CD14-positive monocyte (primary cell): ENCODE results near the gene SRSF3. TPM values are rescaled to one million over a fixed set of nuclear protein-coding genes. Genes with fewer than 3 reads are reported as not detected.

Experiments
- DNase-seq, 3 donors: peaks; one replicate each; pipeline ENCODE4 v3.0.0-alpha.2; 2011 to 2022
- H2AFZ ChIP-seq: 2 replicates; pipeline ENCODE4 v1.6.0; 2012; ENCODE audit warnings: mild to moderate bottlenecking, low read depth, low read length, inconsistent platforms; ENCODE audit not compliant: insufficient read depth, poor library complexity, severe bottlenecking
- H3K27ac ChIP-seq, 2 donors: 1 replicate in 1 of 2; 2 replicates in 1 of 2; pipeline ENCODE4 v1.5.1; 2012 to 2013; ENCODE audit warnings: low read length in 2 of 2, control low read depth in 1 of 2, inconsistent platforms in 1 of 2, low read depth in 1 of 2, mild to moderate bottlenecking in 1 of 2
- H3K27me3 ChIP-seq, 2 donors: one replicate each; pipeline versions ENCODE4 v1.6.0 to v1.6.1; 2011 to 2013; ENCODE audit warnings: low read length in 2 of 2; ENCODE audit not compliant: control insufficient read depth in 2 of 2, insufficient read depth in 2 of 2
- H3K36me3 ChIP-seq, 2 donors: replicated peaks in 1 of 2; 1 replicate in 1 of 2; 2 replicates in 1 of 2; pipeline versions ENCODE4 v1.5.1 to v1.6.1; 2012 to 2013; ENCODE audit warnings: low read length in 2 of 2, control low read depth in 1 of 2, inconsistent platforms in 1 of 2, mild to moderate bottlenecking in 1 of 2; ENCODE audit not compliant: insufficient read depth in 2 of 2, control insufficient read depth in 1 of 2
- H3K4me1 ChIP-seq, 2 donors: 1 replicate in 1 of 2; 2 replicates in 1 of 2; pipeline versions ENCODE4 v1.5.1 to v1.6.1; 2012 to 2013; ENCODE audit warnings: low read length in 2 of 2, control low read depth in 1 of 2, inconsistent platforms in 1 of 2, mild to moderate bottlenecking in 1 of 2, moderate library complexity in 1 of 2; ENCODE audit not compliant: insufficient read depth in 2 of 2, control insufficient read depth in 1 of 2
- H3K4me2 ChIP-seq: replicated peaks from 2 replicates; pipeline ENCODE3; 2012; ENCODE audit warnings: low read length, moderate library complexity, mild to moderate bottlenecking; ENCODE audit not compliant: poor library complexity, severe bottlenecking; ENCODE audit errors: extremely low read depth
- H3K4me3 ChIP-seq, 3 experiments: fragments of 200-600 bp in 1 of 3; sonication (generic) in 1 of 3; replicated peaks in 1 of 3; 1 replicate in 2 of 3; 2 replicates in 1 of 3; pipeline ENCODE4 v1.5.1; 2011 to 2013; ENCODE audit warnings: low read length in 3 of 3, mild to moderate bottlenecking in 3 of 3, control low read depth in 2 of 3, low read depth in 2 of 3, inconsistent platforms in 1 of 3, moderate library complexity in 1 of 3
- H3K79me2 ChIP-seq: 2 replicates; pipeline ENCODE4 v1.6.0; 2012; ENCODE audit warnings: mild to moderate bottlenecking, control low read depth, inconsistent platforms, low read length, moderate library complexity; ENCODE audit not compliant: insufficient read depth
- H3K9ac ChIP-seq: 2 replicates; pipeline ENCODE4 v1.6.0; 2017; ENCODE audit warnings: low read length, mild to moderate bottlenecking; ENCODE audit not compliant: insufficient read depth, poor library complexity, severe bottlenecking
- H3K9me3 ChIP-seq, 2 donors: replicated peaks in 1 of 2; 1 replicate in 1 of 2; 2 replicates in 1 of 2; pipeline versions ENCODE4 v1.5.1 to v1.6.1; 2012 to 2013; ENCODE audit warnings: low read length in 2 of 2, control low read depth in 1 of 2; ENCODE audit not compliant: control insufficient read depth in 1 of 2, insufficient read depth in 1 of 2
- H4K20me1 ChIP-seq: 2 replicates; pipeline ENCODE4 v1.6.0; 2012; ENCODE audit warnings: mild to moderate bottlenecking, low read length, control low read depth, moderate library complexity; ENCODE audit not compliant: insufficient read depth
- H3K27ac Mint-ChIP-seq, 7 donors: one replicate each; pipeline ENCODE4 v1.8.0; 2020; ENCODE audit warnings: mild to moderate bottlenecking in 7 of 7, mixed read lengths in 7 of 7, moderate library complexity in 6 of 7, inconsistent platforms in 2 of 7
- H3K27me3 Mint-ChIP-seq, 3 donors: one replicate each; pipeline ENCODE4 v1.8.0; 2021 to 2022; ENCODE audit warnings: low read depth in 3 of 3, mild to moderate bottlenecking in 3 of 3, mixed read lengths in 3 of 3, moderate library complexity in 3 of 3, inconsistent platforms in 1 of 3
- H3K36me3 Mint-ChIP-seq, 2 donors: one replicate each; pipeline ENCODE4 v1.8.0; 2020; ENCODE audit warnings: mixed read lengths in 2 of 2, inconsistent platforms in 1 of 2, mild to moderate bottlenecking in 1 of 2
- H3K4me1 Mint-ChIP-seq: one replicate; pipeline ENCODE4 v1.8.0; 2020; ENCODE audit warnings: mild to moderate bottlenecking, mixed read lengths
- H3K4me3 Mint-ChIP-seq, 2 donors: one replicate each; pipeline ENCODE4 v1.8.0; 2020; ENCODE audit warnings: mild to moderate bottlenecking in 2 of 2, mixed read lengths in 2 of 2, moderate library complexity in 1 of 2
- H3K9me3 Mint-ChIP-seq, 7 donors: one replicate each; pipeline ENCODE4 v1.8.0; 2020 to 2022; ENCODE audit warnings: mixed read lengths in 7 of 7, mild to moderate bottlenecking in 6 of 7, moderate library complexity in 6 of 7, inconsistent platforms in 2 of 7
- CTCF ChIP-seq: fragments of 200-600 bp; IDR thresholded peaks from one replicate; pipeline ENCODE4 v1.8.0; 2022; ENCODE audit warnings: antibody characterized with exemption, mild to moderate bottlenecking
- WGBS: methylation state at CpG from one replicate; pipeline ENCODE4 v1.1.5; 2013; ENCODE audit warnings: missing lambda C conversion rate; ENCODE audit not compliant: insufficient coverage; 5-methylcytosine and 5-hydroxymethylcytosine counted together
- intact Hi-C, 2 donors: fragments of 100-400 bp; cut with micrococcal nuclease; formaldehyde crosslinking; loops; one replicate each; pipeline versions ENCODE4 v1.15.0 to v1.15.1; 2023
- polyA plus RNA-seq, 3 donors: library from polyadenylated mRNA; depleted of rRNA in 1 of 3; unstranded in 2 of 3; stranded (reverse) in 1 of 3; fragments of 300-500 nt in 2 of 3; fragments of >200 nt in 1 of 3; fragmentation: Illumina TruSeq in 2 of 3; gene quantifications; 1 replicate in 2 of 3; 2 replicates in 1 of 3; pipeline ENCODE4 v1.2.3, GENCODE V29; 2012 to 2021

SRSF3 gene
- polyA plus RNA-seq, 3 donors: 293 to 341 (median 297) TPM

GRCh38 chr6:36612101-36612625 is 18.0 kb downstream of the SRSF3 start:
- Mint-ChIP-seq H3K27me3 (no peaks in the 10 kb centered on the region), H3K4me3 (no peak overlapping the region), H3K36me3 (peaks cover 41 to 70% of the 10 kb centered on the region in 2 donors), H3K27ac (peak overlapping the region in 5 of 7 donors; percentile 6 to 68 (median 10)), H3K4me1 (peaks cover 30% of the 10 kb centered on the region), H3K9me3 (peaks cover 0 to 3% (median 0%) of the 10 kb centered on the region in 7 donors)
- no peaks in the 10 kb centered on the region for H3K27me3 ChIP-seq
- H3K27ac ChIP-seq: no peak overlapping the region
- intact Hi-C loops: loop anchor here in 1 of 2 donors (10.0 kb wide), 1 partner anchor 403 kb away; no protein-coding TSS in a partner anchor
- WGBS: 100% methylated on average over 3 of the region's 10 CpGs
- peaks cover 36 to 66% of the 10 kb centered on the region in 2 donors for H3K36me3 ChIP-seq
- TF ChIP-seq CTCF: no peak
- H3K4me1 ChIP-seq: peaks cover 11 to 18% of the 10 kb centered on the region in 2 donors
- peaks cover 23% of the 10 kb centered on the region for H3K79me2 ChIP-seq
- no peaks in the 10 kb centered on the region for H3K9me3 ChIP-seq
- no peak overlapping the region for H2AFZ ChIP-seq
- no peak overlapping the region for H3K9ac ChIP-seq
- no peak for DNase-seq
- no peak overlapping the region for H3K4me3 ChIP-seq
- H4K20me1 ChIP-seq: peaks cover 67% of the 10 kb centered on the region
- H3K4me2 ChIP-seq: no peak overlapping the region

DNA sequence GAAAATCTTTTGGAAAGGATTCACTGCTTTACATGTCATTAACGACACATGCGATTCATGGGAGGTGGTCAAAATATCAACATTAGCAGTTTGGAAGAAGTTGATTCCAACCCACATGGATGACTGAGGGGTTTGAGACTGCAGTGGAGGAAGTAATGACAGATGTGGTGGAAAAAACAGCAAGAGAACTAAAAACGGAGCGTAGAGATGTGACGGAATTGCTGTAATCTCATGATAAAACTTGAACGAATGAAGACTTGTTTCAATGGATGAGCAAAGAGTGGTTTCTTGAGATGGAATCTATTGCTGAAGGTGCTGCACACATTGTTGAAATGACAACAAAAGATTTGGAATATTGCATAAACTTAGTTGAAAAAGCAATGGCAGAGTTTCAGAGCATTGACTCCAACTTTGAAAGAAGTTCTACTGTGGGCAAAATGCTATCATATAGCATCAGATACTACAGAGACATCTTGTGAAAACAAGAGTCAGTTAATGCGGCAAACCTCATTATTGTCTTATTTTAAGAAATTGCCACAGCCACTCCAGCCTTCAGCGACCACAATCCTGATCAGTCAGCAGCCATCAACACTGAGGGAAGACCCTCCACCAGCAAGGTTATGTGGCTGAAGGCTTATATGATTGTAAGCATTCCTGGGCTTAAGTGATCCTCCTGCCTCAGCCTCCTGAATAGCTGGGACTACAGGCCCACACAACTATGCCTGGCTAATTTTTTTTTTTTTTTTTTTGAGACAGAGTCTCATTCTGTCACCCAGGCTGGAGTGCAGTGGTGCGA is 19.2 kb downstream of the SRSF3 start:
- no peaks in the 10 kb centered on the region for H3K27me3 ChIP-seq
- peak overlapping the region in 1 of 2 donors; percentile 20 for H3K27ac ChIP-seq
- 63% methylated on average over 6 of the region's 9 CpGs for WGBS
- H3K4me2 ChIP-seq: no peak overlapping the region
- H3K79me2 ChIP-seq: peaks cover 11% of the 10 kb centered on the region
- H2AFZ ChIP-seq: no peak overlapping the region
- H3K4me1 ChIP-seq: peaks cover 16 to 27% of the 10 kb centered on the region in 2 donors
- peaks cover 0 to 3% (median 0%) of the 10 kb centered on the region in 7 donors for H3K9me3 Mint-ChIP-seq
- H3K4me3 Mint-ChIP-seq: no peak overlapping the region
- TF ChIP-seq CTCF: no peak
- no peaks in the 10 kb centered on the region for H3K27me3 Mint-ChIP-seq
- H4K20me1 ChIP-seq: peaks cover 55% of the 10 kb centered on the region
- H3K4me1 Mint-ChIP-seq: peaks cover 28% of the 10 kb centered on the region
- peaks cover 24 to 54% of the 10 kb centered on the region in 2 donors for H3K36me3 ChIP-seq
- H3K9me3 ChIP-seq: no peaks in the 10 kb centered on the region
- intact Hi-C loops: loop anchor here in 1 of 2 donors (10.0 kb wide), 1 partner anchor 401 kb away; no protein-coding TSS in a partner anchor
- H3K4me3 ChIP-seq: no peak overlapping the region
- peak overlapping the region in 2 of 7 donors; percentile 24 to 55 for H3K27ac Mint-ChIP-seq
- no peak overlapping the region for H3K9ac ChIP-seq
- H3K36me3 Mint-ChIP-seq: peaks cover 30 to 57% of the 10 kb centered on the region in 2 donors
- DNase-seq: no peak
